Astrocyte of the cerebellum (primary cell): ENCODE results near the gene IL17RD.

ENCODE experiments used
- DNase-seq: peaks from one replicate; pipeline ENCODE4 v3.0.0-alpha.2; 2011; ENCODE audit warnings: low read depth
- H3K4me3 ChIP-seq: 2 replicates; pipeline ENCODE4 v1.5.1; 2011; ENCODE audit warnings: mild to moderate bottlenecking, low read depth, low read length, moderate library complexity
- in situ Hi-C: cut with HindIII; loops from 2 replicates; pipeline ENCODE4 v1.10.0; 2017; ENCODE audit warnings: low sequenced_read_pairs
- TF ChIP-seq, protein P1 (sequence below): IDR thresholded peaks from 2 replicates; pipeline ENCODE4 v1.5.1; 2012; ENCODE audit warnings: low read length, low read depth, moderate library complexity, mild to moderate bottlenecking; ENCODE audit errors: missing control alignments

Gene IL17RD

DNA sequence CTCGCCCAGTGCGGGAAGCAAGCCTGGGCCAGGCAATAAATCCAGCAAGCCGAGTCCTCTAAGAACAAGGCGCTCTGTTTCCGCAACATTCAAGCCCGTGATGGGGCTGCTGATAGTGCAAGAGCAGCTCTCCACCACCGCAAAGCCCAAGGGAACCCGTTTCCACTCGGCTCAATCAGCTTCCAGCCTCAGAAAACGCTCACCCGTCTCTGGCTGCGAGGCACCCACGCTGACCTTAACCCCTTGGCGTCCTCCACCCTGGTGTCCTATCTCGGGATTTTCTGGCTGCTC lies 86.9 kb downstream of the IL17RD start:
- in situ Hi-C loops = loop anchor here (25.0 kb wide), 1 partner anchor 341 kb away; no protein-coding TSS in a partner anchor
- DNase-seq = no peak
- peak overlapping the region; percentile 79 for H3K4me3 ChIP-seq
- TF ChIP-seq, protein P1, sequence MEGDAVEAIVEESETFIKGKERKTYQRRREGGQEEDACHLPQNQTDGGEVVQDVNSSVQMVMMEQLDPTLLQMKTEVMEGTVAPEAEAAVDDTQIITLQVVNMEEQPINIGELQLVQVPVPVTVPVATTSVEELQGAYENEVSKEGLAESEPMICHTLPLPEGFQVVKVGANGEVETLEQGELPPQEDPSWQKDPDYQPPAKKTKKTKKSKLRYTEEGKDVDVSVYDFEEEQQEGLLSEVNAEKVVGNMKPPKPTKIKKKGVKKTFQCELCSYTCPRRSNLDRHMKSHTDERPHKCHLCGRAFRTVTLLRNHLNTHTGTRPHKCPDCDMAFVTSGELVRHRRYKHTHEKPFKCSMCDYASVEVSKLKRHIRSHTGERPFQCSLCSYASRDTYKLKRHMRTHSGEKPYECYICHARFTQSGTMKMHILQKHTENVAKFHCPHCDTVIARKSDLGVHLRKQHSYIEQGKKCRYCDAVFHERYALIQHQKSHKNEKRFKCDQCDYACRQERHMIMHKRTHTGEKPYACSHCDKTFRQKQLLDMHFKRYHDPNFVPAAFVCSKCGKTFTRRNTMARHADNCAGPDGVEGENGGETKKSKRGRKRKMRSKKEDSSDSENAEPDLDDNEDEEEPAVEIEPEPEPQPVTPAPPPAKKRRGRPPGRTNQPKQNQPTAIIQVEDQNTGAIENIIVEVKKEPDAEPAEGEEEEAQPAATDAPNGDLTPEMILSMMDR = no peak

DNA sequence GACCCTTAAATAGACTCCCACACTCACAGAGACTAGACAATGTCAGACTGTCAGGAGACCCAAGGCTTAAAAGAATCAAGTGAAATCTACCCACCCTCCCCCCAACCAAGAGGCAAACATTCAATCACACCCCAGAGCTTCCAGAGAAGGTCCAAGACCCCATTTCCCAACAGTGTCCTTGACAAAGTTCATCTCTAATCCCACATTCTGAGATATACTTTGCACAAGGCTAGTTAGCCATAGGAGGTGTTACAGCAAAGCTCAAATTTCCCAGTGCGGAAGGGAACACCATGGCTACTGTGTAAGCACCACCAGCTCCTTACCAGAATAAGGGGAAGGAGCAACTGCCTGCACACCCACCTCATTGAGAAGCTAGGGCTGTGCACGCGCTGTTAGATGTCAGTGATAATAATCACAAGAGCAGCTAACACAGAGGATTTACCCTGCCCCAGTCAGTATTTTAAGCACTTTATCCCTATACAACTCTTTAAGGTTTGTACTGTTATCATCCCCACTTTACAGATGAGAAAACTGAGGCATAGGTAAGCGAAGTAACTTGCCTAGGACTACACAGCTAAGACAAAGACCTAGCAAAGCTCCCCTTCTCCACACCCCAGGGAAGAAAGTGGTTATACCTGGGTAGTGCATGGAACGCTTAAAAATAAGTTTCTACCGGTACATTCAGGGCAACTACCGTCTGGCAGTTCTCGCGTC lies 87.4 kb downstream of the IL17RD start:
- in situ Hi-C loops = loop anchor here (25.0 kb wide), 1 partner anchor 340 kb away; no protein-coding TSS in a partner anchor
- H3K4me3 ChIP-seq = peak overlapping the region; percentile 79

DNA sequence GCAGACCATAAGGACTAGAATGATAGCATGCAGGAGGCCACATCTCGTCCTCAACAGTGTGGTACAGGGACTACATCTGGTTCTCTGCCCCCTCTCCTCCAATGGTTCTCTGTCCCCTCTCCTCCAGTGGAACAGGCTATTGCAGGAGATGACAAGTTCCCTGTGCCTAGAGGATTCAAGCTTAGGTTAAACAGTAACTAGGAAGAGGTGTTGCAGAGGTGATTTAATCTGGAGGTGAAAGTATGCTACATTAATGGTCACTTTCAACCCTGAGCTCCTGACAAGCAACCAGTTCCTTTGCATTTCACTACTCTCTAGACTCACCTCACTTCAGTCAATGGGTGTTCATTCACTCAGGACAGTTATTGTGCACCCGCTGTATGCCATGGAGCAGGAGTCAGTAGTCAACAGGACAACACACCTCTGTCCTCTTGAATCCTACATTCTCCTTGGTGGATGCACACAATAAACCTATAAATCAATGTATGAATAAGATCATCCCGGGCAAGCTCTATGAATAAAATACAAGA lies 88.7 kb downstream of the IL17RD start:
- DNase-seq = no peak
- no peak overlapping the region for H3K4me3 ChIP-seq
- TF ChIP-seq, protein P1 = no peak
- in situ Hi-C loops = loop anchor here (25.0 kb wide), 1 partner anchor 339 kb away; no protein-coding TSS in a partner anchor

More for the DNA sequence above, 87.4 kb downstream of the IL17RD start:
- no peak for DNase-seq
- TF ChIP-seq, protein P1 = no peak

DNA sequence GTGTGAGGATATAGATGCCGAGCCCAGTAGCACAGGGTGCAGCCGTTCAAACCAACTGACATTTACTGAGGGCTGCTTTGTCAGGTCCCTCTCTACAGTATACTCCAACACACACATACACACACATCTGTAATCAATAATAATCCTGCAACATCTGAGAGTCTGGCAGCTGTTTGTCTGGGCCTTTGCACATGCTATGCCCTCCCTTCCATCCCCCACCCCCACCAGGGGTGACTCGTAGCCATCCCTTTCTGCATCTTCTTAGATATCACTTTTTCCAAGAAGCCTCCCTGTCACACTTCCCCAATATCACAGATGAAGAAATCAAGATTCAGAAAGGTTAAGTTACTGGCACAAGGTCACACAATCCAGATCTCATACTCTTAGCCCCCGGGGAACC lies 91.0 kb downstream of the IL17RD start:
- no peak for DNase-seq
- TF ChIP-seq, protein P1 = no peak
- in situ Hi-C loops = no loop called here
- no peak overlapping the region for H3K4me3 ChIP-seq

DNA sequence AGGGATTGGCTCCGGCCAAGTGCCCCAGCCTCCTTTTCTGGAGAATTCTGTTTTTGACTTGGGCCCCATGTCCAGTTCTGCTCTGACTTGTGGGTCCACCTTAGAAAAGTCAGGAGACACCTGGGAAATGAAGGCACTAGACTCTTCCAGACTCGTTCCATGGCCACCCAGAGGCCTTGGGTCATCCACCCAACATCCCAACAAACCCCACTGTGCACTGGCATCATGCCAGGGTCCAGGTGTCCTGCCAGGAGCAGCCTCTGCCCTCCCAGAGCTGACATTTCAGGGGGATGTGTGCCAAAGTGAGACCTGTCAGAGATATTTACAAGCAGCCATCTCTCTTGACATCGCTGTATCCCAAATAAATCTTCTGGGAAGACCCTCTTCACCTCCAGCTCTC lies 91.5 kb downstream of the IL17RD start:
- no peak overlapping the region for H3K4me3 ChIP-seq
- in situ Hi-C loops = no loop called here
- DNase-seq = no peak
- TF ChIP-seq, protein P1 = no peak

DNA sequence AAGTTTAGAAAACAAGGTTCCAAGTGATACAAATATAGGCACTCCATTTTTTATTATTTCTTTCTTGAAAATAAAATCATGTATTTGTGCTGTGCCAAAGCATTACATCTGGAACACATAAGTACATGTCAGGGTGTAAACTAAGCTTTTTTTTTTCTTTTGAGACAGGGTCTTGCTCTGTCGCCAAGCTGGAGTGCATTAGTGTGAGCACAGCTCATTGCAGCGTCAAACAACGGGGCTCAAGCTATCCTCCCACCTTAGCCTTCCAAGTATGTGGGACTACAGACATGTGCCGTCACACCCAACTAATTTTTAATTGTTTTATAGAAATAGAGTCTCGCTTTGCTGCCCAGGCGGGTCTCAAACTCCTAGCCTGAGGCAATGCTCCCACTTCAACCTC lies 95.7 kb downstream of the IL17RD start:
- no peak for DNase-seq
- TF ChIP-seq, protein P1 = no peak
- in situ Hi-C loops = no loop called here
- H3K4me3 ChIP-seq = no peak overlapping the region
